Epithelial cell of esophagus (primary cell): ENCODE results near the gene INSYN1.

ENCODE experiments used
- DNase-seq: peaks from one replicate; pipeline ENCODE4 v3.0.0; 2010; ENCODE audit warnings: low read depth
- H3K4me3 ChIP-seq: 2 replicates; pipeline ENCODE4 v1.5.1; 2011; ENCODE audit warnings: mild to moderate bottlenecking, low read length, control low read depth
- CTCF ChIP-seq: IDR thresholded peaks from 2 replicates; pipeline ENCODE4 v1.5.1; 2011; ENCODE audit warnings: low read depth, mild to moderate bottlenecking, low read length, control low read depth, inconsistent platforms; ENCODE audit not compliant: insufficient read depth; ENCODE audit errors: missing control alignments

INSYN1 gene

GRCh38 chr15:73753250-73754130 is at the start of gene INSYN1:
Gene INSYN1, minus strand, starts transcription at chr15:73753351. Its CDS starts 2,221 bp downstream, at chr15:73751130.
- TF ChIP-seq CTCF, result no peak
- DNase-seq, result peak; percentile 19
- H3K4me3 ChIP-seq, result no peak within 1 kb of the TSS

GRCh38 chr15:73802431-73803041 is 49.4 kb upstream of the INSYN1 start:
- H3K4me3 ChIP-seq, result no peak overlapping the region
- no peak for TF ChIP-seq CTCF
- DNase-seq, result no peak

GRCh38 chr15:73800662-73801345 is 47.7 kb upstream of the INSYN1 start:
- no peak for TF ChIP-seq CTCF

GRCh38 chr15:73799466-73799865 is 46.3 kb upstream of the INSYN1 start:
- no peak for TF ChIP-seq CTCF
- no peak overlapping the region for H3K4me3 ChIP-seq
- DNase-seq, result peak; percentile 7

More at GRCh38 chr15:73800662-73801345, 47.7 kb upstream of the INSYN1 start:
- H3K4me3 ChIP-seq, result no peak overlapping the region
- DNase-seq, result peak; percentile 77

- H3K4me3 ChIP-seq, result no peak overlapping the region
- no peak for TF ChIP-seq CTCF
- DNase-seq, result no peak
These were observed 44.4 kb upstream of the INSYN1 start for GRCh38 chr15:73797366-73798158.

GRCh38 chr15:73796331-73796831 is 43.2 kb upstream of the INSYN1 start:
- TF ChIP-seq CTCF, result no peak
- DNase-seq, result no peak

More at GRCh38 chr15:73796331-73796831, 43.2 kb upstream of the INSYN1 start:
- no peak overlapping the region for H3K4me3 ChIP-seq
